ENCODE results near the gene ADAMTSL3. TPM values are rescaled to one million over a fixed set of nuclear protein-coding genes. Genes with fewer than 3 reads are reported as not detected.
A peak's percentile ranks its signal among the peaks of the same experiment; 100 is the strongest.

ADAMTSL3 gene
- total and polyA plus RNA-seq, 2 donors (not counting 1 experiment from before 2014, with no cell fraction given): 0.14 to 0.17 TPM

DNA sequence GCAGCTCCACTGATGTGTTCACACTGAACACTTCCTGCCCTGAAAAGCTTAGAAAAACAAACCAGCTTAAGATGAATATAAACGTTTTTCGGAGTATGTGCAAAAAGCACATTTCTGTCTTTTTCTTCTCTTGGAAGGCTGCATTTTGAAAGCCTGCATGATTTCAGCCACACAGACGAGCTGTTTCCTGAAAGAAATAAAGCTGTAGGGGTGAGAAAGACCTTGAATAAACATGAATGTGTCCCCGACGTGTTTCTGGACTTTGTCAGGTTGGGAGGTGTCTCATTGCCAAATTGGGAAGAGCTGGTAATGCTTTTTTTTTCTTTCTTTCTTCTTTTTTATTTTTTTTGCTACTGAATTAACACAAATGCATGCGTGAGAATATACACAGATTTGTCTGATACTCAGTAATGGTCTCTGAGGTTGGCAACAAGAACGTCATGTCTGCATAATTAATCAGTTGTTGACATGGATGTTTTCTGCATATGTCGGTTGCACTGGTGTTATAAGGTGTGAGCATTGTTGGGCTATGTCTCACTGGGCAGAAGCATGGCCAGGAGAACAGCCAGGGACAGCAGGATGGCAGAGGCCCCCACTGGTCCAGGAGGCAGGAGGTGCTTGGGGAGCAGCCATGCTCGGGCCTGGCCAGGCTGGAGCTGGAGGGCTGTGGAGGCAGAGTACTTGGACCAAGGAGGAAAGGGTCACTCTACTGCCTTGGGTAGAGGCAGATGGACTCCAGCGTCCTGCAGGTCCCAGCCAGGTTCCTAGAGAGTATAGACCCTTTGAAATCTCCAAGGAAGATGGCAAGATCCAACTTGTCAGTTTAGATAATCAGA, 39.0 kb downstream of the ADAMTSL3 start:
- Histone ChIP-seq H2AFZ (ENCODE audit: low read length) (no peak overlapping the region), H3K27me3 (ENCODE audit: control insufficient read depth, insufficient read depth, low read length) (no peaks in the 10 kb centered on the region), H3K27ac (ENCODE audit: insufficient read depth, low read length) (no peak overlapping the region), H3K9me3 (ENCODE audit: control insufficient read depth, insufficient read depth, low read depth, low read length) (no peaks in the 10 kb centered on the region), H3K9ac (ENCODE audit: insufficient read depth, low read length) (no peak overlapping the region), H3K4me1 (ENCODE audit: control insufficient read depth, extremely low read depth, insufficient read depth, low read length) (peaks cover 7% of the 10 kb centered on the region), H3K36me3 (ENCODE audit: control insufficient read depth, insufficient read depth, low read length) (no peaks in the 10 kb centered on the region), H3K4me2 (ENCODE audit: extremely low read depth, insufficient read depth, low read length) (no peak overlapping the region), H3K79me2 (ENCODE audit: control insufficient read depth, insufficient read depth, low read length) (no peaks in the 10 kb centered on the region), H4K20me1 (ENCODE audit: control insufficient read depth, extremely low read depth, insufficient read depth, low read length) (no peaks in the 10 kb centered on the region), H3K4me3 (replicated peaks in 1 of 4; ENCODE audit: control extremely low read depth in 1 of 4, insufficient read depth in 1 of 4, low read depth in 3 of 4, low read length in 4 of 4) (no peak overlapping the region)
- TF ChIP-seq, protein P1, sequence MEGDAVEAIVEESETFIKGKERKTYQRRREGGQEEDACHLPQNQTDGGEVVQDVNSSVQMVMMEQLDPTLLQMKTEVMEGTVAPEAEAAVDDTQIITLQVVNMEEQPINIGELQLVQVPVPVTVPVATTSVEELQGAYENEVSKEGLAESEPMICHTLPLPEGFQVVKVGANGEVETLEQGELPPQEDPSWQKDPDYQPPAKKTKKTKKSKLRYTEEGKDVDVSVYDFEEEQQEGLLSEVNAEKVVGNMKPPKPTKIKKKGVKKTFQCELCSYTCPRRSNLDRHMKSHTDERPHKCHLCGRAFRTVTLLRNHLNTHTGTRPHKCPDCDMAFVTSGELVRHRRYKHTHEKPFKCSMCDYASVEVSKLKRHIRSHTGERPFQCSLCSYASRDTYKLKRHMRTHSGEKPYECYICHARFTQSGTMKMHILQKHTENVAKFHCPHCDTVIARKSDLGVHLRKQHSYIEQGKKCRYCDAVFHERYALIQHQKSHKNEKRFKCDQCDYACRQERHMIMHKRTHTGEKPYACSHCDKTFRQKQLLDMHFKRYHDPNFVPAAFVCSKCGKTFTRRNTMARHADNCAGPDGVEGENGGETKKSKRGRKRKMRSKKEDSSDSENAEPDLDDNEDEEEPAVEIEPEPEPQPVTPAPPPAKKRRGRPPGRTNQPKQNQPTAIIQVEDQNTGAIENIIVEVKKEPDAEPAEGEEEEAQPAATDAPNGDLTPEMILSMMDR (conservative IDR thresholded peaks at IDR 0.05 in 1 of 2, IDR thresholded peaks at IDR 0.05 in 1 of 2; ENCODE audit: low read depth in 1 of 2, low read length in 2 of 2): no peak
- TF ChIP-seq EZH2 (IDR thresholded peaks at IDR 0.05; ENCODE audit: low read length, missing control alignments): no peak
- DNase-seq (ENCODE audit: low read depth in 2 of 2): no peak

DNA sequence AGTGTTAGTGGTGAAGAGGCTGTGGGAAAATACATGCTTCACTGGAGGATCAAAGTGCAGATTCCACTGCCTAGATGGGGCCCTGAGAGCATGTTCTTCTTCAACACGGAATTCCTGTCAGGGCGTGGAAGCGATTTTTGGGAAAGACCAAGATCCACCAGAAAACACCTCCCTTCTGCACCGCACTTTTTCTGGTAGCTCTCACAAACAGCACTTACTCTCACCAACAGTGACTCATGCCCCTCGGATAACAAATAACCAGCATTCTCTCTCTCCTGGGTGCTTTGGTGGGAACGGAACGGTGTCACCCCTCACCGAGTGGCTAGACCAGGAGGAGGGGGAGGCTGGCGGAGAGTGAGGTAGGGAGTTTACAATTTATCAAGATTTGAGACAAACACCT, 40.1 kb downstream of the ADAMTSL3 start:
- DNase-seq (ENCODE audit: low read depth in 2 of 2): peak; percentile 44 to 60
- H3K4me1 ChIP-seq (ENCODE audit: control insufficient read depth, extremely low read depth, insufficient read depth, low read length): peaks cover 7% of the 10 kb centered on the region
- H3K27me3 ChIP-seq (ENCODE audit: control insufficient read depth, insufficient read depth, low read length): no peaks in the 10 kb centered on the region
- H3K9me3 ChIP-seq (ENCODE audit: control insufficient read depth, insufficient read depth, low read depth, low read length): no peaks in the 10 kb centered on the region
- no peaks in the 10 kb centered on the region for H4K20me1 ChIP-seq (ENCODE audit: control insufficient read depth, extremely low read depth, insufficient read depth, low read length)
- H3K9ac ChIP-seq (ENCODE audit: insufficient read depth, low read length): no peak overlapping the region
- TF ChIP-seq, protein P1 (conservative IDR thresholded peaks at IDR 0.05 in 1 of 2, IDR thresholded peaks at IDR 0.05 in 1 of 2; ENCODE audit: low read depth in 1 of 2, low read length in 2 of 2): no peak
- no peak for TF ChIP-seq EZH2 (IDR thresholded peaks at IDR 0.05; ENCODE audit: low read length, missing control alignments)
- H3K4me2 ChIP-seq (ENCODE audit: extremely low read depth, insufficient read depth, low read length): no peak overlapping the region
- no peak overlapping the region for H2AFZ ChIP-seq (ENCODE audit: low read length)
- H3K27ac ChIP-seq (ENCODE audit: insufficient read depth, low read length): no peak overlapping the region
- no peak overlapping the region for H3K4me3 ChIP-seq (replicated peaks in 1 of 4; ENCODE audit: control extremely low read depth in 1 of 4, insufficient read depth in 1 of 4, low read depth in 3 of 4, low read length in 4 of 4)
- H3K36me3 ChIP-seq (ENCODE audit: control insufficient read depth, insufficient read depth, low read length): no peaks in the 10 kb centered on the region
- H3K79me2 ChIP-seq (ENCODE audit: control insufficient read depth, insufficient read depth, low read length): no peaks in the 10 kb centered on the region

DNA sequence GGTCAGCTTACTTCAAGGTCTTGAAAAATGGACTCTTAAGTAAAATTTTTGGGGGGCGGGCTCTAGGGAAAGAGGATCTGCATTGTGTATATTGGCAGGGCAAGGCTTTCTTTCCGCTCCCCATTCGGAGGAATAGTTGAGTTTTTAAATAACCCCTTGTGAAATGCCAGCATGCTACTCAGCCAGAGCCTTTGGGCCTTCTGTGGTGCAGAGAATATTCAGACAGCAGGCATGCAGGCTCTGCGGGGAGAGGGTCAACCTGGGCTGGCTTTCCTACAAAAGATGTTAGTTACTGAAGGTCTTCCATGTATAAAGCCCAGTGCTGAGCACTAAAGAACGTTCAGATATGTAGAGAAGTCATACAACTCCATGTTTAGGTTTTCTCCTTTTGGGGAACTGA, 40.6 kb downstream of the ADAMTSL3 start:
- DNase-seq (ENCODE audit: low read depth in 2 of 2): no peak
- Histone ChIP-seq H3K9me3 (ENCODE audit: control insufficient read depth, insufficient read depth, low read depth, low read length) (no peaks in the 10 kb centered on the region), H3K4me1 (ENCODE audit: control insufficient read depth, extremely low read depth, insufficient read depth, low read length) (peaks cover 7% of the 10 kb centered on the region), H3K4me2 (ENCODE audit: extremely low read depth, insufficient read depth, low read length) (no peak overlapping the region), H3K27ac (ENCODE audit: insufficient read depth, low read length) (no peak overlapping the region), H3K36me3 (ENCODE audit: control insufficient read depth, insufficient read depth, low read length) (no peaks in the 10 kb centered on the region), H3K9ac (ENCODE audit: insufficient read depth, low read length) (no peak overlapping the region), H3K27me3 (ENCODE audit: control insufficient read depth, insufficient read depth, low read length) (no peaks in the 10 kb centered on the region), H4K20me1 (ENCODE audit: control insufficient read depth, extremely low read depth, insufficient read depth, low read length) (no peaks in the 10 kb centered on the region), H3K79me2 (ENCODE audit: control insufficient read depth, insufficient read depth, low read length) (no peaks in the 10 kb centered on the region), H3K4me3 (replicated peaks in 1 of 4; ENCODE audit: control extremely low read depth in 1 of 4, insufficient read depth in 1 of 4, low read depth in 3 of 4, low read length in 4 of 4) (no peak overlapping the region), H2AFZ (ENCODE audit: low read length) (no peak overlapping the region)
- no peak for TF ChIP-seq EZH2 (IDR thresholded peaks at IDR 0.05; ENCODE audit: low read length, missing control alignments)
- TF ChIP-seq, protein P1 (conservative IDR thresholded peaks at IDR 0.05 in 1 of 2, IDR thresholded peaks at IDR 0.05 in 1 of 2; ENCODE audit: low read depth in 1 of 2, low read length in 2 of 2): no peak
